Measurements from ENCODE around the gene RAP1GAP.

The RAP1GAP gene

DNA sequence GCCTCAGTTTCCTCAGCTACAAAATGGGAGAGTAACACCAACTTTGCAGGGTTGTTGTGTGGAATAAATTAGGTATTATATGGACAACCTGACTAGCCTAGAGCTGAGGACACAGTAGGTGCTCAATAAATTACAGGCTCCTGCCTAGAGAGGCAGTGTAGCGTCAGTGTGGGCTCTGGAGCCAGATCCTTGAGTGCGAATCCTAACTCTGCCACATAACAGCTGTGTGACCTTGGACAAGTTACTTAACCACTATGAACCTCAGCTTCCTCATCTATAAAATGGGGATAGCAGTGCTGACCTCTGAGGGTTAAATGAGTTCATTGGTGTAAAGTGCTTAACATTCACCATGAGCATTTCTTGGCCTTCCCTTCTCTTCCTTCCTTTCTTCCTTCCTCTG is 33.1 kb downstream of the RAP1GAP start:
- no peaks in the 10 kb centered on the region for H3K27me3 ChIP-seq (ENCODE audit: insufficient read depth, low read length, poor library complexity, severe bottlenecking)
- no peaks in the 10 kb centered on the region for H3K9me3 ChIP-seq (ENCODE audit: insufficient read depth, low read depth, low read length)
- H3K4me3 ChIP-seq (ENCODE audit: low read length, poor library complexity, severe bottlenecking): no peak overlapping the region
- no peaks in the 10 kb centered on the region for H3F3A ChIP-seq (ENCODE audit: low read depth)
- no peak overlapping the region for H2AFZ ChIP-seq (ENCODE audit: low read length)
- H3K79me2 ChIP-seq (ENCODE audit: insufficient read depth, low read length): no peaks in the 10 kb centered on the region
- H3K4me1 ChIP-seq (ENCODE audit: insufficient read depth, low read length, poor library complexity, severe bottlenecking): peaks cover 4% of the 10 kb centered on the region
- no peak overlapping the region for H3K9ac ChIP-seq (ENCODE audit: low read depth, low read length, poor library complexity, severe bottlenecking)
- no peaks in the 10 kb centered on the region for H4K20me1 ChIP-seq (ENCODE audit: insufficient read depth, low read length, poor library complexity, severe bottlenecking)
- H3K4me2 ChIP-seq (ENCODE audit: low read depth, low read length, poor library complexity, severe bottlenecking): no peak overlapping the region
- H3K36me3 ChIP-seq (ENCODE audit: insufficient read depth, low read length): no peaks in the 10 kb centered on the region
- H3K9me2 ChIP-seq (replicated peaks; ENCODE audit: low read depth, low read length): no peaks in the 10 kb centered on the region
- TF ChIP-seq CTCF (conservative IDR thresholded peaks at IDR 0.05; ENCODE audit: low read length) (no peak), EZH2phosphoT487 (IDR thresholded peaks at IDR 0.05; ENCODE audit: borderline replicate concordance) (no peak)

DNA sequence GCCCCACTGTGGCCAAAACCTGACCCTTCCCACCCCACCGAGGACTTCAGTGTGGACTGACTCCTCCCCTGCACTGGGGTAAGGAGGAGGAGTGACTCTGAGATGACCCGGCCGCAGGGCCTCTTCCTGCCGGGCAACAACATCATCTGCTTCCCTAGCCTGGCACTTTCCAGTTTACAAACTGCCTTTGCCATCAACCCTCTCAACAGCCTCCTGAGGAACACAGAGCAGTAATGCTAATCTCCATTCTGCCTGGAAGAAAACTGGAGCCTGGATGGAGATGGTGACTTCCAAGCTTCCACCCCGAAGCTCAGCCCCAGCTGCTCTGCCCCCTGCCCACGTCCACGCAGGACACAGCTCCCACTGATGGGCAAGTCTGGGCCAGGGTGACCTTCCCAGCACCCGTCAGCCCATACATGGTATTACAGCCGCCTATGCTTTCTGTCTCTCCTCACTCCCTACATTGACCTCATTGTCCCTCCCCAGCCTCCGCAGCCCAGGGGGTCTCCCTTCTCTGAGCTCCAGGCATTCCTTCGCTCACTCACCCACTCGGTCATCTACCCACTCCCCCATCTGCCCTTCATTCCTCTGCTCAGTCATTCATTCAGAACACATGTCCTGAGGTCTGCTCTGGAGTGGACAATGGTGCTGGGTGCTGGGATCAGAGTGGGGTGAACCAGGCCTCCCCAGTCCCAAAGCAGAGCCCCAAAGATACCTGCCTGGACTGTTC is 34.2 kb downstream of the RAP1GAP start:
- Histone ChIP-seq H3K4me1 (ENCODE audit: insufficient read depth, low read length, poor library complexity, severe bottlenecking) (peaks cover 4% of the 10 kb centered on the region), H3K9me2 (replicated peaks; ENCODE audit: low read depth, low read length) (no peaks in the 10 kb centered on the region), H2AFZ (ENCODE audit: low read length) (no peak overlapping the region), H3K9ac (ENCODE audit: low read depth, low read length, poor library complexity, severe bottlenecking) (no peak overlapping the region), H3K4me2 (ENCODE audit: low read depth, low read length, poor library complexity, severe bottlenecking) (no peak overlapping the region), H4K20me1 (ENCODE audit: insufficient read depth, low read length, poor library complexity, severe bottlenecking) (no peaks in the 10 kb centered on the region), H3K36me3 (ENCODE audit: insufficient read depth, low read length) (no peaks in the 10 kb centered on the region), H3K27me3 (ENCODE audit: insufficient read depth, low read length, poor library complexity, severe bottlenecking) (no peaks in the 10 kb centered on the region), H3K79me2 (ENCODE audit: insufficient read depth, low read length) (no peaks in the 10 kb centered on the region), H3K4me3 (ENCODE audit: low read length, poor library complexity, severe bottlenecking) (no peak overlapping the region), H3K9me3 (ENCODE audit: insufficient read depth, low read depth, low read length) (no peaks in the 10 kb centered on the region), H3F3A (ENCODE audit: low read depth) (no peaks in the 10 kb centered on the region)
- TF ChIP-seq EZH2phosphoT487 (IDR thresholded peaks at IDR 0.05; ENCODE audit: borderline replicate concordance): no peak
- no peak for TF ChIP-seq CTCF (conservative IDR thresholded peaks at IDR 0.05; ENCODE audit: low read length)

DNA sequence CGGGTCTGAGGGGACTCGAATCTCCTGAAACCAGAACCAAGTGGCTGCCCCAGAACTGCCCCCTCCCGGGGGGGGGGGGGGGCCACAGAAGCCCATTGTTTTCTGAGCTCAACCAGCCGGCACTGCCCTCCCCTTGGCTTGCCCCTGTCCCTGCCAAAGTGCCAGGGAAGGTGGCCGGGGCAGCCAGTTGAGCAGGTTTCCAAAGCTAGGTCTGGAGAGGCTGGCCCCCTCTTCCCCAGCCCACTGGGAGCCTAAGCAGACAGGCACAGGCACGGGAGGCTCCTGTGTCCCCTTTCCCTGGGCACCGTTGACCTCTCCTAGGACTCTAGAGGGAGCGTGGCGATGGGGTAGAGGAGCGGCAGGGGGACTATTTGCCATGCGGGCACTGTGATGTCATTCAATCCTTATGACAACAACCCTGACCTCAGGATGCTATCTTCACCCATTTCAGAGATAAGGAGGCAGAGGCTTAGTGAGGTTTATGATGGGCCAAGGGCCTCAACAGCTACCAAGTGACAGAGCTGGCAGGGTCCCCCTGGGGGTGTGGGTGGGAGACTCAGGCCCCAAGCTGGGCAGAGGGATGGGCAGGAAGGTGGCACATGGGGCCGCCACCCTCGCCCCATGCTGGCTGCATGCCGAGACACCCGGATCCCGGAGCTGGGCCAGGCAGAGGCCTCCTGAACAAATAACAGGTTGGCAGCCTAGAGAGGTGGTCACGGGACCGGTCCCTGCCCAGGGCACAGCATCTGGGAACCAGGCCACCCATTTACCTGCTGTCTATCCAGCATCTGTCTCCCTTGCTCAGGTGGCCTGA is 35.0 kb downstream of the RAP1GAP start:
- Histone ChIP-seq H3K79me2 (ENCODE audit: insufficient read depth, low read length) (no peaks in the 10 kb centered on the region), H2AFZ (ENCODE audit: low read length) (no peak overlapping the region), H3K4me1 (ENCODE audit: insufficient read depth, low read length, poor library complexity, severe bottlenecking) (peaks cover 4% of the 10 kb centered on the region), H3K4me3 (ENCODE audit: low read length, poor library complexity, severe bottlenecking) (no peak overlapping the region), H3K9ac (ENCODE audit: low read depth, low read length, poor library complexity, severe bottlenecking) (no peak overlapping the region), H3K9me3 (ENCODE audit: insufficient read depth, low read depth, low read length) (no peaks in the 10 kb centered on the region), H3K9me2 (replicated peaks; ENCODE audit: low read depth, low read length) (no peaks in the 10 kb centered on the region), H3K4me2 (ENCODE audit: low read depth, low read length, poor library complexity, severe bottlenecking) (no peak overlapping the region), H3K36me3 (ENCODE audit: insufficient read depth, low read length) (no peaks in the 10 kb centered on the region), H3K27me3 (ENCODE audit: insufficient read depth, low read length, poor library complexity, severe bottlenecking) (no peaks in the 10 kb centered on the region), H3F3A (ENCODE audit: low read depth) (no peaks in the 10 kb centered on the region), H4K20me1 (ENCODE audit: insufficient read depth, low read length, poor library complexity, severe bottlenecking) (no peaks in the 10 kb centered on the region)
- TF ChIP-seq CTCF (conservative IDR thresholded peaks at IDR 0.05; ENCODE audit: low read length) (no peak), EZH2phosphoT487 (IDR thresholded peaks at IDR 0.05; ENCODE audit: borderline replicate concordance) (no peak)

Measured in Loucy (cell line).